ENCODE results near the gene ZNF484. TPM values are rescaled to one million over a fixed set of nuclear protein-coding genes. Genes with fewer than 3 reads are reported as not detected.
"Not testable (repeated sequence)": the region's sequence is repeated elsewhere in the genome, so short reads cannot be mapped to it uniquely, and the experiment has no call there.

ZNF484 gene
- total RNA-seq, 2 experiments from 2014 or later = 13.0 to 14.4 TPM

DNA sequence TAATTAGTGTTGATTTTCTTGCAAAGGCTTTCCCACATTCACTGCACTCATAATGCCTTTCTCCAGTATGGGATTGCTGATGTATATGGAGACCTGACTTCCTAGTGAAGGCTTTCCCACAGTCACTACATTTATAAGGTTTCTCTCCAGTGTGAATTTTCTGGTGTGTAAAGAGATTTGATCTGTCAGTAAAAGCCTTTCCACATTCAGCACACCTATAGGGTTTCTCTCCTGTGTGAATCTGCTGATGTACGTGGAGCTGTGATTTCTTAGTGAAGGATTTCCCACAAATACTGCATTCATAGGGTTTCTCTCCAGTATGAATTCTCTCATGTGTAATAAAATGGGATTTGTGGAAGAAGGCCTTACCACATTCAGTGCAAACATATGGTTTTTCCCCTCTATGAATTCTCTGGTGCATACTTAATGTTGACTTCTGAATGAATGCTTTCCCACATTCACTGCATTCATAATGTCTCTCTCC lies 31.1 kb downstream of the ZNF484 start:
- POLR2A ChIA-PET = no interaction called here
- peaks cover 74% of the 10 kb centered on the region for H3K36me3 Mint-ChIP-seq (ENCODE audit: low read depth)
- no peaks in the 10 kb centered on the region for H3K27me3 Mint-ChIP-seq
- no peak overlapping the region for H3K4me3 Mint-ChIP-seq
- H3K27ac Mint-ChIP-seq = no peak overlapping the region
- no peaks in the 10 kb centered on the region for H3K4me1 Mint-ChIP-seq
- CTCF ChIA-PET = no interaction called here
- H3K9me3 Mint-ChIP-seq = peaks cover 48% of the 10 kb centered on the region
- no peak for DNase-seq

DNA sequence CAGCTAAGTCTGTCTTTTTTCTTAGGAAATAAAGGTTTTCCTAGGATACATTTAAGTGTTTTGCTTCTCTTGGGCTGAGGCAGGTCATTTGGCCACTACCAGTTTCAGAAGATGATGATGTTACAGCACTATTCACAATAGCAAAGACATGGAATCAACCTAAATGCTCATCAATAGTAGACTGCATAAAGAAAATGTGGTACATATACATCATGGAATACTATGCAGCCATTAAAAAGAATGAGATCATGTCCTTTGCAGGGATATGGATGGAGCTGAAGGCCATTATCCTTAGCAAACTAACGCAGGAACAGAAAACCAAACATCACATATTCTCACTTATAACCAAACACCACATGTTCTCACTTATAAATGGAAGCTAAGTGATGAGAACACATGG lies 39.4 kb downstream of the ZNF484 start:
- CTCF ChIA-PET, H3K27me3 Mint-ChIP-seq, H3K4me1 Mint-ChIP-seq, H3K4me3 Mint-ChIP-seq, DNase-seq, POLR2A ChIA-PET, H3K27ac Mint-ChIP-seq: not testable (repeated sequence)
- Mint-ChIP-seq H3K36me3 (ENCODE audit: low read depth) (peaks cover 17% of the 10 kb centered on the region), H3K9me3 (peaks cover 47% of the 10 kb centered on the region)

DNA sequence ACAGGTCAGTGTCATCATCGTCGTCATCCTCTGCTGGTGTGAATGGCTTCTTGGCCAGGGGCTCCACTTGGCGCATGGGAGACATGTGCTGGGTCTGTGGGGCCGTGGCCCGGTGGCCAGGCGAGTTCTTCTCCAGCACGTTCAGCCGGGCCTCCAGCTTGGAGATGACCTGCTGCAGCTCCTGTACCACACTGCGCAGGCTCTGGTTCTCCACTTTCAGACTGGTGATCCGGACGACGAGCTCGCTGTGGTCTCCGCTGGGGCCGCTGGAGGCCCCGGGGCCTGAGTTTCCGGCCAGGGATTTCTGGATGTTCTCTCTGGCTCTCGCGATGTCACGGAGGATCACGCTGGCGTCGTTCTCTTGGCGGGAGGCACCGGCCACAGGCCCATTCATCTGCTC lies 40.6 kb downstream of the ZNF484 start:
- no peak overlapping the region for H3K27ac Mint-ChIP-seq
- H3K27me3 Mint-ChIP-seq = no peaks in the 10 kb centered on the region
- ChIA-PET POLR2A (no interaction called here), CTCF (no interaction called here)
- H3K9me3 Mint-ChIP-seq = peaks cover 49% of the 10 kb centered on the region
- H3K4me1 Mint-ChIP-seq = no peaks in the 10 kb centered on the region
- peaks cover 10% of the 10 kb centered on the region for H3K36me3 Mint-ChIP-seq (ENCODE audit: low read depth)
- no peak overlapping the region for H3K4me3 Mint-ChIP-seq
- DNase-seq = no peak

DNA sequence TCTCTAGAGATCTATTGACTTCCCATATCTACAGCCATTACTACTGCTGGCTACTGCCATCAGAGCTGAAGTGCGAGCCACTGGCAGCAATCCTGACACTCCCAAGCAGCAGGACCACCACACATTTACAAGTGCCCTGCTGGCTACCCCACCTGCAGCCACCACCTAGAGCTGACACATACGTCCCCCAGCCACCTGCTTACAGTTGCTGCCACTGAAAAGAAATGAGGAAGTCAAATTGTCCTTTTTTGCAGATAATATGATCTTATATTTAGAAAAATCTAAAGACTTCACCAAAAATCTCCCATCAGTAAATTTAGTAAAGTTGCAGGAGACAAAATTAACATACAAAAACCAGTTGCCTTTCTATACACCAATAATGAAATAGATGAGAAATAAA lies 48.4 kb downstream of the ZNF484 start:
- CTCF ChIA-PET = no interaction called here
- Mint-ChIP-seq H3K36me3 (ENCODE audit: low read depth) (no peaks in the 10 kb centered on the region), H3K9me3 (peaks cover 21% of the 10 kb centered on the region), H3K4me1 (no peaks in the 10 kb centered on the region), H3K27ac (no peak overlapping the region), H3K4me3 (no peak overlapping the region), H3K27me3 (peaks cover 2% of the 10 kb centered on the region)
- DNase-seq = no peak
- POLR2A ChIA-PET = no interaction called here

DNA sequence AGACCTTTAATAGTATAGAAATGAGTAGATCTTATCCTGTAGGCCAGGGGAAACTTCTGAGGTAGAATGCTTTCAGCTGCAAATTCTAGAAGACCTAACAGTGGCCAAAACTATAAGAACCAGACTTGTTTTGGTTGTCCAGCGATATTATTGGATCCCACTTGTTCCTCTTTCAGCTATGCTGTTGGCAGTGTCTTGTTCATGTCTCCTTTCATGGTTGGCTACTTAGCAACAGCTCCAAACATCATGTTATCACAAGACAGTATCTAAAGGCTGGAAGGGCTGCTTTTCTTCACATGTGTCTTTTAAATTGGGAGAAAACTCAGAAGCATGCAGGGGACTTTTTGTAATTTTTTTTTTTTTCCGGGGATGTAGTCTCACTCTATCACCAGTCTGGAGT lies 52.8 kb downstream of the ZNF484 start:
- CTCF ChIA-PET; POLR2A ChIA-PET; H3K4me1 Mint-ChIP-seq; H3K36me3 Mint-ChIP-seq (ENCODE audit: low read depth); H3K9me3 Mint-ChIP-seq; H3K27ac Mint-ChIP-seq; DNase-seq; H3K27me3 Mint-ChIP-seq; H3K4me3 Mint-ChIP-seq: not testable (repeated sequence)

DNA sequence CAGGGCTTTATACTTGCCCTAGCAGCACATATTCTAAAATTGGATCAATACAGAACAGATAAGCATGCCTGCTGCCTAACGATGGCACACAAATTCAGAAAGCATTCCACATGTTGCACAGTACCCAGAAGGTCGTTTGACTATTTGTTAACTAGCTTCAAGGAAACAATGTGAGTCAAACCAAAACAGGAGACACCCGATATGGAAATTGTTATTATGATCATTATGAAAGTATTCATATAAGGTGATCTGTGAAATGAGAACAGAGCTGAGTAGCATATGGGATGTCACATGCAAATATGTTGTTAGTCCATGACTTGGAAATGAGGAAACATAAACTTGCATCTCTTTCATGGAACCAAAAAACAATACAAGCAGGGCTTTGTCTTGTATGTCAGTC lies 56.9 kb downstream of the ZNF484 start:
- H3K4me1 Mint-ChIP-seq = no peaks in the 10 kb centered on the region
- H3K27me3 Mint-ChIP-seq = peaks cover 14% of the 10 kb centered on the region
- ChIA-PET POLR2A (no interaction called here), CTCF (no interaction called here)
- no peak overlapping the region for H3K27ac Mint-ChIP-seq
- no peak for DNase-seq
- no peaks in the 10 kb centered on the region for H3K9me3 Mint-ChIP-seq
- H3K4me3 Mint-ChIP-seq = no peak overlapping the region
- no peaks in the 10 kb centered on the region for H3K36me3 Mint-ChIP-seq (ENCODE audit: low read depth)

DNA sequence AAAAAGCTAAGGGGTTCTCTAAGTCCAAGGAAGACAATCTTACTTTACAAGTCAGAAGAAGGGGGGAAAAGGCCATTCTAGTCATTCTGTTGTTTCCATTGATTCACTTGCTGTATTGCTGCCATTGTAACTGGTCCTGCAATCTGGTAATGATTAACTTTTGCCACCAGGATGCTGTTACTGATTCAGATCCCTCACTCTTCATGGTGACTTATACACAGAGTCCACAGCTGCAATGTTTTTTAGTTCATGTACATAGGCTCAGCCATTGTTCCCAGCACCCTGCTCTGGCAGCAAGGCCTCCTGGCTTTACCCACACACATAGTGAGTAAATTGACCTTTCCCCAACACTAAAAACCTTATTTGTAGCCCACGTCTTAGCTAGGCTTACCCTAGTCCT lies 57.9 kb downstream of the ZNF484 start:
- DNase-seq; CTCF ChIA-PET; H3K4me3 Mint-ChIP-seq; H3K36me3 Mint-ChIP-seq (ENCODE audit: low read depth); H3K27ac Mint-ChIP-seq; POLR2A ChIA-PET; H3K9me3 Mint-ChIP-seq; H3K4me1 Mint-ChIP-seq: not testable (repeated sequence)
- peaks cover 25% of the 10 kb centered on the region for H3K27me3 Mint-ChIP-seq

DNA sequence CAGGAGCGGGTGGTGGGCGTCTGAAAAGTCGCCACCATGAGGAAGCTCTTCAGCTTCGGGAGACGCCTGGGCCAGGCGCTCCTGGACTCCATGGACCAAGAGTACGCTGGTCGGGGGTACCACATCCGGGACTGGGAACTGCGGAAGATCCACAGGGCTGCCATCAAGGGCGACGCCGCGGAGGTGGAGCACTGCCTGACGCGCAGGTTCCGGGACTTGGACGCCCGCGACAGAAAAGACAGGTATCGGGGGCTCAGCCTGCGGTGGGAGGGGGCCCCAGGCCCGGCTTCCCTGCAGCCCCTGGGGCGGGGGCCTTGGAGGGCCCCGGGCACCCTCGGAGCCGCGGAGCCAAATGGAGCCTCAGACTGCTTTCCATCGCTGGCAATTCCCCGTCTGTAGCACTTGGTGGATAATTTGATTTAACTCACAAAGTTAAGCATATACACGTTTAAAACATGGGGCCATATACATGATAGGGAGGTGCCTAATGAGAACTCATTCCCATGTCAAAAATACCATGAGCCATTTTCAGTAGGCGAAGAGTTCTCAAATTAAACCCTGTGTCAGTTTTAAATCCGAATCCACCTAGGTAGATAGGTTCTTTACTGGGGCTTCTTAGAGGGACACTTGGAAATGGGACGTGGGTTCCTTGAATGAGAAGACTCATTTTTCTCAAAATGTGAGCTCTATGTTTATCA lies 68.1 kb downstream of the ZNF484 start:
- H3K27ac Mint-ChIP-seq; CTCF ChIA-PET; DNase-seq; H3K9me3 Mint-ChIP-seq; H3K36me3 Mint-ChIP-seq (ENCODE audit: low read depth): not testable (repeated sequence)
- H3K4me1 Mint-ChIP-seq = peaks cover 15% of the 10 kb centered on the region
- POLR2A ChIA-PET = interaction anchor here (0.6 kb wide), 1 partner anchor 495 kb away, joined by 3 read pairs; no protein-coding TSS in a partner anchor
- H3K4me3 Mint-ChIP-seq = peak overlapping the region; percentile 63
- peaks cover 67% of the 10 kb centered on the region for H3K27me3 Mint-ChIP-seq

DNA sequence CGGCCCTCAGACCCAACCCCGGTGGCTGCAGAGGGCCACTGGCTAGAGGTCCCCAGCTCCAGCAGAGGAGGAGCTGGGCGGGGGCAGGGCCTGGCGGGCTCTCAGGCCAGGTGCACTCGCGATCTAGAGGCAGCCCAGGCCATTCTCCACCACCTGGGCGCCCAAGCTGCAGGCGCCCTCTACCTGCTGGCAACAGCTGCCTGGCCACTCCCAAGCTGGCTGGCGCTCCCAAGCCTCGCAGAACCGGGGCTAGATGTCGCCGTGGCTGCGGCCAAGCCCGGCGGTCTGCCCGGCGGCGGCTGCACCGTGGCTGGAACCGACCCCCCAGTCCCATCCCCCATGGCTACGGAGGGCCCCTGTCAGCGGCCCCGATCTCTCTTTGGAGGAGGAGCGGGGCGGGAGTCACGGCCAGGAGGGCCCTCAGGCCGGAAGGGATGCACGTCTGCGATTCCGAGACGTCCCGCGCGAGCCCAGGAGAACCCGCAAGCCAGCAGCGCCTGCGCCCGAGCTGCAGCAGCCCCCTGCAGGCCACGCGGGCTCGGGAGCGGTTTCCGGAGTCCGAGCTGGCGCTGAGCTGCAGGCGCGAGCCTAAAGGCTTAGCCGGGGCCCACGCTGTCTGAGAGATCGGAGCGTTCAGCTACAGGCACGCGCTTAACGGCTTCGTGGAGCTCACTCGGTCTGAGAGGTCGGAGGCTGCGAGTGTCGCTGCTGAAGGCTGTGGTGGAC lies 68.9 kb downstream of the ZNF484 start:
- Mint-ChIP-seq H3K4me3 (peak overlapping the region; percentile 63), H3K36me3 (ENCODE audit: low read depth) (no peaks in the 10 kb centered on the region), H3K9me3 (no peaks in the 10 kb centered on the region), H3K27me3 (peaks cover 61% of the 10 kb centered on the region), H3K4me1 (peaks cover 15% of the 10 kb centered on the region), H3K27ac (no peak overlapping the region)
- DNase-seq = peak; percentile 56
- CTCF ChIA-PET = interaction anchor here (0.6 to 1.7 kb wide), 3 partner anchors 17 to 421 kb away, joined by 3 to 4 read pairs (median 3); no protein-coding TSS in a partner anchor
- POLR2A ChIA-PET = interaction anchor here (0.6 kb wide), 1 partner anchor 496 kb away, joined by 3 read pairs; no protein-coding TSS in a partner anchor

DNA sequence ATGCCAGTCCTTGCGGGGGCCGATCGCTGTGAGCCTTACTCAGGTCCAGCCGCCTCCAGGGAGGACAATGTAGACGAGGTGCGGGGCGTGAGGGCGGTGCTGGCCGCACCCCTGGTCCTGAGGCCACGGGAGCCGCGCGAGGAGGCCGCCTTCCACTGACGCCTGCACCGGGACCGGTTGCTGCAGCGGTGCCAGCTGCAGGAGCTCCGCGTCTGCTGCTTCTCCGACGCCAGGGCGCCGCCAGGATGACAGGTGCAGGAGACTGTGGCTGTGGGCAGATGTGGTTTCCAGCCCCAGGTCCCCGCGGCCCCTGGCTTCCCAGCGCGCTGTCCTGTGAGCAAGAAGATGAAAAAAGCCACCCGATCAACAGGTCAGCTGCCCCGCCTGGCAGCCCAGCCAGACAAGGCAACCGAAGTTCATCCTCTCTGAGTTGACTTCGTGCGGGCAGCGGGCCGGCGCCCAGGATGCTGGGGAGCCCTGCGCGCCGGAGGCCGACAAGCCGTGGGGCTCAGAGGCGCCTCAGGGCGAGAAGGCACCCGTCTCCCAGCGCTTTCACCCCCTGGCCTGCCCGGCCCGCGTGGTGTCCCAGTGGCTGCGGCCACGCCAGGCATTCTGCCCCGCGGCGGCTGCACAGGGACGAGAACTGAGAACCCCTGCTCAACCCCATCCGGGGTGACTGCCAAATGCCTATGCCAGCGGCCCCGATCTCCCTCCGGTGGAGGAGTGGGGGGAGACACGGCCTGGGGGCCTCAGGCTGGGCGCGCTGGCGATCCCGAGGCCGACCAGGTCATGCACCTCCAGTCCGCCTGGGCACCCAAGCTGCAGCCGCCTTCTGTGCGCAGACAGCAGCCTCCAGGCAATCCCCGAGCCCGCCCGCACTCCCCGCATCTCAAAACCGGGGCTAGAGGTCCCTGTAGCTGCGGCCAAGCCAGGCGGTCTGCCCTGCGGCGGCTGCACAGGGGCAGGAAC lies 69.8 kb downstream of the ZNF484 start:
- ChIA-PET CTCF (interaction anchor here (0.6 to 1.7 kb wide), 6 partner anchors 8 to 1041 kb away, joined by 3 to 4 read pairs (median 3); no protein-coding TSS in a partner anchor), POLR2A (no interaction called here)
- H3K27me3 Mint-ChIP-seq = peaks cover 54% of the 10 kb centered on the region
- no peak overlapping the region for H3K27ac Mint-ChIP-seq
- peaks cover 15% of the 10 kb centered on the region for H3K4me1 Mint-ChIP-seq
- no peaks in the 10 kb centered on the region for H3K9me3 Mint-ChIP-seq
- H3K4me3 Mint-ChIP-seq = peak overlapping the region; percentile 63
- H3K36me3 Mint-ChIP-seq (ENCODE audit: low read depth) = no peaks in the 10 kb centered on the region
- DNase-seq = peak; percentile 31

DNA sequence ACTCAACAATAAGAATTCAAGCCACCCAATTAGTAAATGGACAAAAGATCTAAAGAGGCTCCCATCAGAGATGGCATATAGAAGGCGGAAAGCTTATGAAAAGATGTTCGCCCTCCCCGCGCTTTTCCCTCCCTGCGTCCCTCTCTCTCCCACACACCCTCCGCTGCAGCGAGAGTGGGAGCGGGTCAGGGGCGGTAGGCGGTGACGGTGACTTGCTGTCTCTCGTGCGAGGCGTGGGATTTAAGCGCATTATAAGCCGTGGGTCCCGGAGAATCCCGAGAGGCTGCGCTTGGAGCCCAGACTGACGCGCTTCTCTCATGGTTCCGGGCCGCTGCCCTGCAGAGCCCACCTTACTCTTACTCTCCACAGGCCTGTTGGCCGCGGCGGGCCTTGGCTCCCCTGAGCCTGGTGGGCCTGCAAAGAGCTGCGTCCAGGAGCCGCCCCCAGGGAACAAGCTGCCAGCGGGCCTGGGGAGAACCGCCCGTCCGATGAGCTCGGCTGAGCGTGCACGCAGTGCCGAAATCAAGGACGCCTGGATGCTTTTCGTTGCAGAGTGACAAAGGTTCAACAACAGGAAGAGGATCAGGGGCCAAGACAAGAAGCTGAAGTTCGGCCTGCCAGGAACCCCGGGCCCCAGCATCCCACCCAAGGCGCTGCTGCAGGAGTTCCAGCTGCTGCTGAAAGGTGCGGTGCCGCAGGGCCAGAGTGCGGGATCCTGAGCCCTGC lies 70.6 kb downstream of the ZNF484 start:
- H3K27me3 Mint-ChIP-seq = peaks cover 51% of the 10 kb centered on the region
- peaks cover 15% of the 10 kb centered on the region for H3K4me1 Mint-ChIP-seq
- H3K27ac Mint-ChIP-seq = no peak overlapping the region
- peak overlapping the region; percentile 9 for H3K4me3 Mint-ChIP-seq
- POLR2A ChIA-PET = interaction anchor here (0.6 kb wide), 1 partner anchor 10 kb away, joined by 3 read pairs; no protein-coding TSS in a partner anchor
- no peaks in the 10 kb centered on the region for H3K36me3 Mint-ChIP-seq (ENCODE audit: low read depth)
- DNase-seq = no peak
- CTCF ChIA-PET = interaction anchor here (0.6 to 1.7 kb wide), 5 partner anchors 8 to 1040 kb away, joined by 3 to 4 read pairs (median 3); no protein-coding TSS in a partner anchor
- H3K9me3 Mint-ChIP-seq = no peaks in the 10 kb centered on the region

DNA sequence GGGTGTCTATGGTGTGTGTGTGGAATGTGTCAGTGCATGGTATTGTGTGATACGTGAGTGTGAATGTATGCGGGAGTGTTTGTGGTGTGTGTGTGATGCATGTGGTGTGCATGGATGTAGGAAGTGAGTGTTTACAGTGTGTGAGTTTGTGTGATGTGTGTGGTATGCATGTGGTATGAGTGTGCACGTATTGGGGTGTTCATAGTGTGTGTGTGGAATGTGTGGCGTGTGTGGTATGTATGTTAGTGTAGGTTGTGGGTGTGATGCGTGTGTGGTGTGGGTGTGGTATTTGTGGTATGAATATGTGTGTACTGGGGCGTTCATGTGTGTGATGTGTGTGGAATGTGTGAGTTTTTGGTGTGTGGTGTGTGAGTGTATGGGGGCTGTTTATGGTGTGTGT lies 73.1 kb downstream of the ZNF484 start:
- H3K4me3 Mint-ChIP-seq = no peak overlapping the region
- H3K36me3 Mint-ChIP-seq (ENCODE audit: low read depth) = no peaks in the 10 kb centered on the region
- H3K27me3 Mint-ChIP-seq = peaks cover 42% of the 10 kb centered on the region
- no peak overlapping the region for H3K27ac Mint-ChIP-seq
- ChIA-PET POLR2A (no interaction called here), CTCF (no interaction called here)
- no peak for DNase-seq
- H3K9me3 Mint-ChIP-seq = no peaks in the 10 kb centered on the region
- H3K4me1 Mint-ChIP-seq = peaks cover 18% of the 10 kb centered on the region
